ENCODE data around the gene KRTAP10-3. TPM values are rescaled to one million over a fixed set of nuclear protein-coding genes. Genes with fewer than 3 reads are reported as not detected.

Gene KRTAP10-3
- total RNA-seq, 1 experiment from 2014 or later = not detected

DNA sequence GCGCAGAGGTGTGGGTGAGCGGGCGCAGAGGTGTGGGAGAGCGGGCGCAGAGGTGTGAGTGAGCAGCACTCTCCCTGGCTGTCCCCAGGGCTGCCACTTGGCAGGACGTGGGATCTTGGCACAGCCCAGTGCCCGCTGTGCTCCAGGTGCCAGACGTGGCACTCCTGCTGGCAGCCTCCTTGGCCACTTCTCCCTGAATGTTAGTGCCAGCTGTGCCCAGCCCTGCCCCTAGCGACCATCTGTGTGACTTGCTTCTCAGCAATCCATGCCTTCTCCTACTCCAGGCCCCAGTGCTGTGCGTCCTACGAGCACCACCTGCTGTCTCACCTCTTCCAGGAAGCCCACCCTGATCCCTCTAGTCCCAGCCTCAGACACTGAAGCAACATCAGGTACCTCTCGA lies 49.1 kb downstream of the KRTAP10-3 start:
- peak; percentile 56 for DNase-seq (ENCODE audit: extremely low read depth, low read depth)

DNA sequence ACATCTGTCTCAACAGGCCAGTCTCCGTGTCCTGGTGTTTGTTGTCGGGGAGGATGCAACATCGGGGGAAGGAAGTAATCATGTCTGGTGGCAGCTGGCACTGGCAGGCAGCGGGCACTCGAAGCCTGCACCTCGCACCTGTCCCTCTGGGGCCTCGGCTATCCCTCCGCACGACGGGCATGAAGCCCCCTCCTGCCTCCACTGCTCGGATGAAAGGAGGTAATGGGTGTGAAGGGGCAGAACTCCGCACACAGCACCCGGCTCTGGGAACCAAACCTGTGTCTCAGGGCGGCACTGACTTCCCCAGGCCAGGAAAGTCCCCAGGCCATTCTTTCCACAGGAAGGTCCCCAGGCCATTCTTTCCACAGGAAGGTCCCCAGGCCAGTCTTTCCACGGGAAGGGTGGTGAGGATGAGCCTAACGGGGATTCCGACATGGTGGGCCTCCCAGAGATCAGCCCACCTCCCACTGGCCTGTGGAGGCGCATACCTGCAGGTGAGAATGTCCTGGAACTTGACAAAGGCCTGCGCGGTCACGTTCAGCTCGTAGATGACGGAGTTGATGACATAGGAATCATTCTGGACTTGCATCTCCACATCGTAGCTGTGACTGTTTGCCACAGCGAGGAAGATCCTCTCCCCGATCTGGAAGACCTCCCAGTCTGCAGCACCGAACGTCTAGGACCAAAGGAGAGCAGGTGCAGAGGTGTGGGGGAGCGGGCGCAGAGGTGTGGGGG lies 49.7 kb downstream of the KRTAP10-3 start:
- DNase-seq (ENCODE audit: extremely low read depth, low read depth) = no peak

DNA sequence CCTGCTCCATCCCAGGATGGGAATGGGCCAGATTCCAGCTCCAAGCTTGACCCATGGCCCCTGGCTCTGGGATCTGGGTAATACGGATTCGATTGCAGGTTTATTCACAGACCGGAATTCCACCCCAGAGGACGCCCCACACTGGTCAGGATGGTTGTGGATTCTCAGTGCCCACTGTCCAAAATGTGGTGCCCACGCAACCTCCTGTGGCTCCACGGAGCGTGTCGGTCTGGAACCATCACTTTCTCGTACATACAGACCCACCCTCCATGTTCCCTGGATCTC lies 50.2 kb downstream of the KRTAP10-3 start:
- no peak for DNase-seq (ENCODE audit: extremely low read depth, low read depth)

Other genes with a start within 250 kb of the KRTAP10-3 start
- 5.0 and 5.4 TPM in 2 replicates for gene CFAP410, start 219.4 kb downstream of the KRTAP10-3 start, total RNA-seq (2014; rRNA removed; shearing (Covaris generic))
- 5.7 and 6.8 TPM in 2 replicates for gene TRPM2, start 205.2 kb downstream of the KRTAP10-3 start, total RNA-seq (2014; rRNA removed; shearing (Covaris generic))
- gene LRRC3, start 103.3 kb downstream of the KRTAP10-3 start, total RNA-seq (2014; rRNA removed; shearing (Covaris generic)) = 0.47 and 0.92 TPM in 2 replicates
- not detected in 2 replicates for gene KRTAP10-1, start 18.6 kb downstream of the KRTAP10-3 start, total RNA-seq (2014; rRNA removed; shearing (Covaris generic))
- gene KRTAP10-2, start 7.3 kb downstream of the KRTAP10-3 start, total RNA-seq (2014; rRNA removed; shearing (Covaris generic)) = not detected in 2 replicates
- not detected in 2 replicates for gene KRTAP10-4, start 14.9 kb upstream of the KRTAP10-3 start, total RNA-seq (2014; rRNA removed; shearing (Covaris generic))
- not detected in 2 replicates for gene KRTAP10-5, start 21.8 kb upstream of the KRTAP10-3 start, total RNA-seq (2014; rRNA removed; shearing (Covaris generic))
- gene KRTAP10-6, start 33.7 kb upstream of the KRTAP10-3 start, total RNA-seq (2014; rRNA removed; shearing (Covaris generic)) = not detected in 2 replicates
- gene KRTAP10-7, start 41.8 kb upstream of the KRTAP10-3 start, total RNA-seq (2014; rRNA removed; shearing (Covaris generic)) = not detected in 2 replicates
- not detected in 2 replicates for gene KRTAP10-8, start 53.3 kb upstream of the KRTAP10-3 start, total RNA-seq (2014; rRNA removed; shearing (Covaris generic))
- not detected in 2 replicates for gene KRTAP10-9, start 68.3 kb upstream of the KRTAP10-3 start, total RNA-seq (2014; rRNA removed; shearing (Covaris generic))
- not detected in 2 replicates for gene KRTAP10-10, start 78.6 kb upstream of the KRTAP10-3 start, total RNA-seq (2014; rRNA removed; shearing (Covaris generic))
- not detected in 2 replicates for gene KRTAP10-11, start 87.6 kb upstream of the KRTAP10-3 start, total RNA-seq (2014; rRNA removed; shearing (Covaris generic))
- not detected in 2 replicates for gene KRTAP12-4, start 95.9 kb upstream of the KRTAP10-3 start, total RNA-seq (2014; rRNA removed; shearing (Covaris generic))
- not detected in 2 replicates for gene KRTAP12-3, start 99.1 kb upstream of the KRTAP10-3 start, total RNA-seq (2014; rRNA removed; shearing (Covaris generic))
- not detected in 2 replicates for gene KRTAP12-2, start 108.1 kb upstream of the KRTAP10-3 start, total RNA-seq (2014; rRNA removed; shearing (Covaris generic))
- gene KRTAP12-1, start 123.4 kb upstream of the KRTAP10-3 start, total RNA-seq (2014; rRNA removed; shearing (Covaris generic)) = not detected in 2 replicates
- gene KRTAP10-12, start 138.4 kb upstream of the KRTAP10-3 start, total RNA-seq (2014; rRNA removed; shearing (Covaris generic)) = not detected in 2 replicates
- 0.02 TPM in 1 of 2 replicates, not detected in the other for gene TSPEAR, start 152.8 kb upstream of the KRTAP10-3 start, total RNA-seq (2014; rRNA removed; shearing (Covaris generic))
- 66.5 and 76.3 TPM in 2 replicates for gene UBE2G2, start 243.0 kb upstream of the KRTAP10-3 start, total RNA-seq (2014; rRNA removed; shearing (Covaris generic))

Data from NCI-H460 (cell line).